G401 (cell line): Measurements from ENCODE around the gene RASGRP3. TPM values are rescaled to one million over a fixed set of nuclear protein-coding genes. Genes with fewer than 3 reads are reported as not detected.

Experiments
- DNase-seq: peaks from one replicate; pipeline ENCODE4 v3.0.0-alpha.2; 2015; ENCODE audit warnings: low spot score
- in situ Hi-C: cut with HindIII; loops from 2 replicates; pipeline ENCODE4 v1.10.0; 2016; ENCODE audit warnings: low sequenced_read_pairs, mixed read lengths
- total RNA-seq: library from RNA; depleted of rRNA; stranded (reverse); fragments of >200 nt; shearing (Covaris generic); gene quantifications from 2 replicates; pipeline ENCODE4 v1.2.3, GENCODE V29; 2014

RASGRP3 gene
- total RNA-seq, 1 experiment from 2014 or later: 2.7 TPM

GRCh38 chr2:33512112-33512511 lies 35.7 kb downstream of the RASGRP3 start:
- in situ Hi-C loops: no loop called here
- DNase-seq: no peak

- DNase-seq: no peak
- in situ Hi-C loops: no loop called here
Observed at GRCh38 chr2:33513480-33513879, 37.0 kb downstream of the RASGRP3 start.

GRCh38 chr2:33516456-33516995 lies 40.1 kb downstream of the RASGRP3 start:
- no peak for DNase-seq
- in situ Hi-C loops: no loop called here

GRCh38 chr2:33518200-33518599 lies 41.8 kb downstream of the RASGRP3 start:
- DNase-seq: no peak
- in situ Hi-C loops: no loop called here

- in situ Hi-C loops: no loop called here
- no peak for DNase-seq
Observed at GRCh38 chr2:33518929-33519328, 42.5 kb downstream of the RASGRP3 start.

- DNase-seq: peak; percentile 7
- in situ Hi-C loops: no loop called here
Observed at GRCh38 chr2:33521791-33522281, 45.4 kb downstream of the RASGRP3 start.

GRCh38 chr2:33522576-33522975 lies 46.1 kb downstream of the RASGRP3 start:
- in situ Hi-C loops: no loop called here
- DNase-seq: no peak

- in situ Hi-C loops: no loop called here
- DNase-seq: no peak
Observed at GRCh38 chr2:33525666-33526065, 49.2 kb downstream of the RASGRP3 start.

GRCh38 chr2:33526132-33526531 lies 49.7 kb downstream of the RASGRP3 start:
- in situ Hi-C loops: no loop called here
- no peak for DNase-seq

GRCh38 chr2:33526921-33527320 lies 50.5 kb downstream of the RASGRP3 start:
- in situ Hi-C loops: no loop called here
- DNase-seq: no peak

- in situ Hi-C loops: no loop called here
- no peak for DNase-seq
Observed at GRCh38 chr2:33528441-33528950, 52.0 kb downstream of the RASGRP3 start.

- in situ Hi-C loops: no loop called here
- no peak for DNase-seq
Observed at GRCh38 chr2:33529771-33530481, 53.5 kb downstream of the RASGRP3 start.

GRCh38 chr2:33530690-33531548 lies 54.5 kb downstream of the RASGRP3 start:
- DNase-seq: no peak
- in situ Hi-C loops: no loop called here

GRCh38 chr2:33531549-33532059 lies 55.2 kb downstream of the RASGRP3 start:
- DNase-seq: no peak
- in situ Hi-C loops: no loop called here

- in situ Hi-C loops: no loop called here
- DNase-seq: no peak
Observed at GRCh38 chr2:33532146-33532545, 55.7 kb downstream of the RASGRP3 start.

- in situ Hi-C loops: no loop called here
- DNase-seq: no peak
Observed at GRCh38 chr2:33532966-33533365, 56.5 kb downstream of the RASGRP3 start.

GRCh38 chr2:33535421-33535820 lies 59.0 kb downstream of the RASGRP3 start:
- no peak for DNase-seq
- in situ Hi-C loops: no loop called here

- no peak for DNase-seq
- in situ Hi-C loops: no loop called here
Observed at GRCh38 chr2:33541243-33541642, 64.8 kb downstream of the RASGRP3 start.

- DNase-seq: no peak
- in situ Hi-C loops: no loop called here
Observed at GRCh38 chr2:33550206-33550605, 73.8 kb downstream of the RASGRP3 start.
